GM04504 (cell line): Measurements from ENCODE around the gene NUP54.

Experiments
- DNase-seq: peaks from one replicate; pipeline ENCODE4 v3.0.0-alpha.2; 2012; ENCODE audit warnings: low read depth

Gene NUP54

GRCh38 chr4:76147454-76148141 is 599 bp downstream of the NUP54 start:
- peak; percentile 27 for DNase-seq

DNA sequence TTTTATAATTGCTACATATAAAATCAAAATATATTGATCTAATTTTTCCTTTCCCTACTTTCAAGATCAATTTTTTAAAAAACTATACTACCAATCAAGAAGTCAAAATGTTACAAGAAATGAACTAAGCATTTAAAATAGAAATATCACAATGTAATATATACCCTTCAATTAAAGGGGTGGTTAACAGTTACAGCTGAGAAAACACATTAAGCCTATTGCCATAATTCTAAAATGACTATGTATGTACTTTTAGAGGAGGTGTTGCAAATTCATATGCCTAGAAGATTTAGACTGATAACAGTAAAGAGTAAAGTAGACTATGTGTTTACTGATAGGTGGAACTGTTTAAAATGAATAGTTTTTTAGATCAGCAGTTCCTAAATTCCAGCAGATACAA is 3.7 kb downstream of the NUP54 start:
- DNase-seq = no peak

DNA sequence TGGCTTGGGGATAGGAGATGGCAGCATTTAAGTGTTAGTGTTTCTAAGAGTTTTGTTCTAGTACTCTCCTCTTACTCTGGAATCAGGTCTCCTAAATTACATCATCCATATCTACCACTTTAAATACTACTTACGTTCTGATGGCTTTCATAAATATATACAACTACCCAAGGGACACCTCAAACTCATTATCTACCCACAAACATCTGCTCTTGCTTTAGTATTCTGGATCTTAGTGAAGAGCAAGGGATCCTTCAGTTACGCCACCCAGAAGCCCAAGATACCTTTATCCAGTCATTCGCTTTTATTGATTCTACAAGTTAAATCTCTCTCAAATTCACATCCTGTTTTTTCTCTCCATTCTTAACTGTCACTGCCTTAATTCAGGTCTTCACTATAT is 7.0 kb downstream of the NUP54 start:
- DNase-seq = no peak

DNA sequence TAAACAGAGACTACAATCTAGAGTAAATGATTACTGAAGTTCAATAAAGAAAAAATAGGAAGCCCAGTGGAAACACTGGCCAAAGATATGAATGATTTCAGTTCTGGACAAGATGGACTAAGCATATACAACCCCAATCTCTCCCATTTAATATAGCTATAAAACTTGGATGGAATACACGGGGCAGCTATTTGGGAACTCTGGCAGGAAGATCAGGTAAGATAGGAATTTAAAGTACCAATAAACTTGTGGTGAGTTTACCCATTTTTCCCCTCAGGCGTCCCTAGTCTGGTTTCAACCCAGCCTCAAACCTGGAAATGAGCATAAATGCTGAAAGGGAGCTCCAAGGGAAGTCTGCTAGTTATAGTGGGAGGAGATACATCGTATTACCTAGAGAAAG is 20.4 kb downstream of the NUP54 start:
- no peak for DNase-seq

GRCh38 chr4:76125816-76126215 is 22.4 kb downstream of the NUP54 start:
- no peak for DNase-seq

- no peak for DNase-seq
Measured at GRCh38 chr4:76120199-76120598, 28.0 kb downstream of the NUP54 start.

GRCh38 chr4:76117536-76117935 is 30.7 kb downstream of the NUP54 start:
- no peak for DNase-seq

- DNase-seq = no peak
Measured at GRCh38 chr4:76116821-76117220, 31.4 kb downstream of the NUP54 start.

DNA sequence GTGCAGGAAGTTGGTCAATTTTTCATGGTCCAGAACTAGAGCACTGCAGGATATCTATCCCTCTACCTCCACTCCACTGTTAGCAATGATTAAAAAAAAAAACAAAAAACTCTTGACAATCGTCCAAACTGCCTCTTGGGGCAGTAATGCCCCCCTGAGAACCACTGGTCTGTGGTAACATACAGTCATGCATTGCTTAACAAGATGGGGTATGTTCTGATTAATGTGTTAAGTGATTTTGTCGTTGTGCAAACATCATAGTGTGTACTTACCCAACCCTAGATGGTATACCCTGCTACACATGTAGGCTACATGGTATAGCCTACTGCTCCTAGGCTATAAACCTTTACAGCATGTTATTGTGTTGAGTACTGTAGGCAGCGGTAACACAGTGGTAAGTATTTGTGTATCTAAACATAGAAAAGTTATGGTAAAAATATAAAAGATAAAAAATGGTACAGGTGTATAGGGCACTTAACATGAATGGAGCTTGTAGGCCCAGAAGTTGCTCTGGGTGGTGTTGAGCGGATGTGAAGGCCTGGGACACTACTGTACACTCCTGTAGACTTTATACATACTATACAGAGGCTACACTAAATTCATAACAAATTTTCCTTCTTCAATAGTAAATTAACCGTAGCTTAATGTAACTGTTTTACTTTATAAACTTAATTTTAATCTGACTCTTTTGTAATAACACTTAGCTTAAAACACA is 39.6 kb downstream of the NUP54 start:
- DNase-seq = no peak

DNA sequence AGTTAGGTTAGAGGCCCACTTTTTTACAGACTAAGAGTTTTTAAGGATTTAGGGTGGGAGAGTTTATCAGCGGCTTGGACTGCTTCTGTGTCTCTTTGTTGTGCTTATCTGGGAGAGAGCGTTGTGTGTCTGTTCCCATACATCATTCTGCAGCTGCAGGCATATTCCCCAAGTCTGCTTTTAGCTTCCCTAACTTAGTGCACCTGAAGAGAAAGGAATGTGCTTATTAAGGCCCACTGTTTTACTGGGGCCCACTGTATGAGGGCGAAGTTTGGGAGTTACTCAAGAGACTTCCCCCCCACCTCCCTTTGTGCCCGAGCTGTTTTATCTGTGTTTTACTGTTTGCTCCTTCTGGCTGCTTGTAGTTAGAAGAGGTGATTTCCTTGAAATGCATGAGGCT is 41.8 kb downstream of the NUP54 start:
- DNase-seq = no peak

- no peak for DNase-seq
Measured at GRCh38 chr4:76105652-76106051, 42.5 kb downstream of the NUP54 start.

GRCh38 chr4:76096076-76096475 is 52.1 kb downstream of the NUP54 start:
- no peak for DNase-seq

GRCh38 chr4:76095568-76095967 is 52.6 kb downstream of the NUP54 start:
- DNase-seq = no peak

GRCh38 chr4:76091052-76091451 is 57.1 kb downstream of the NUP54 start:
- DNase-seq = no peak

- peak; percentile 69 for DNase-seq
Measured at GRCh38 chr4:76090241-76090691, 57.9 kb downstream of the NUP54 start.

DNA sequence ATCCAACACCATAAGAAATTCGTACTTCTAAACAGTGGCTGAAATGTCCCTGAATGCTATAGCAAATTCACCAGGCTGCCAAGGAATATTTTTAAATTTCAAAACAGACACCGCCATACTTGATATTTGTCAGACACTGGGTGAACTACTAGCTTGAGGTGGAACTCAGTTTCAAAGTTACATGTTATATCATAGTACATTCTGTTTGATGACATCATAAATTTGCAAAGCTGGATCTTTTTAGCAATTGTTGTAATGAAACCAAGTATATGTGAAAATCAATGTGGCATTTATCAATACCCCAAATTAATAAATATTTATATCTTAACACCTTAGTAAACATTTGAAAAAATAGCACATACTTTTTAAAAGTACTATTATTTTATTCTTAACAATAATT is 59.5 kb downstream of the NUP54 start:
- no peak for DNase-seq

DNA sequence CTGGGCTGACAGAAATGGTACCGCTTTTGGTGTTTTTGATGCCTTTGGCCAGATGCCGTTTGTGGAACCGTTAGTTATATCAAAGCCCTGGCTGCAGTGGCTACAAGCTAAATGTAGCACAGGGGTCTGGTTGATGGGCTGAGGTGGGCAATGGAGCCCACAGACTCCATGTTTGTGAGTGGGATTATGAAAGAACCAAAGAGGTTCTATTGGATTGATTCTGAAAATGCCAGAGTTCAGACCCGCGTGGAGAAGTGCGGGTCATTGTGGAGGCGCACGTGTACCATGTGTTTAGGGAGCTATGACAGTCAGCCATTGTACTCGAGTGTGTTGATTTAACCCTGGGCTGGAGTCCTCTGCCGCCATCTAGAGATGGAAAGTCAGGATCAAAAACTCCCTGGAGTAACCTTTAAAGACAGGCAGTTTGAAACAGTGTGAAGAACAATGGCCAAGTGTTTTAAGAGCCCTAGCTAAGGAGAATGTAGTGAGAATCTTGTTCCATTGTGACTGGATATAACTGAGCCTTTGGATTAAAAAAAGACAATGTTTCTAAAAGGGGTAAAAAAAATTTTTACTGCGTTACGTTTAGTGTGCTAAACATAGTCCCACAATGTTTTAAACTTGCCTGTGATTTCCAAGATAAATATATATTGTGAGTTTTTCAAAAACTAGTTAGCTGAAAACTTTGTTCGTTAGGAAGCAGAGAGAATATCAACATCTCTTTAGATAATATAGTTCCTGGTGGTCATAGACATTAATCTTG is 61.0 kb downstream of the NUP54 start:
- peak; percentile 24 for DNase-seq

- no peak for DNase-seq
Measured at GRCh38 chr4:76084542-76084941, 63.7 kb downstream of the NUP54 start.

GRCh38 chr4:76083386-76083988 is 64.7 kb downstream of the NUP54 start:
- DNase-seq = no peak

DNA sequence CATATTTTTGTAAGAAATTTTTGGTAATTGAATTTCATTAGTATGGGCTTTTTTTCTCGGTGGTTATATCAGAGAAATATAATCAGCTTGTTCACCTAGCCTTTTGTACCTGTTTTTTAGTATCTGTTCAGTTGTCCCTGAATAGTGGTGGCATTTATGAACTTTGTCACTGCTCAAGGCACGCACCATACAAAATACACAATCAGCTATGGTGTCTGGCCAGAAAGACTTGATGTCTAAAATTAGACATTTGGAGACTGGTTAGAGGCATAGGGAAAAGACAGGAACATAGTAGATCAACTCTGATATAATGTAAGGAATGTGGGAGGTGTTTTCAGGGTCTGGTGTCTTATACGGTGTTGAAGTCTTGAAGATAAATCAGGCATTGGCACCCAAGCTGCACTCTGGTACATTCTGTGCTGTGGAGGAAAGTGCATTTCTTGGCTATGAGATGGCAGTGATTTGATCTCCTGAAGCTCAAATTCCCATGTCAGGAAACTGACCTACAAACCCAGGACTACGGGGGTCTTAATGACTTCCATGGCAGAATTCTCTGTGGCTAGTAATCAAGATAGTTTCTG is 70.1 kb downstream of the NUP54 start:
- DNase-seq = no peak

DNA sequence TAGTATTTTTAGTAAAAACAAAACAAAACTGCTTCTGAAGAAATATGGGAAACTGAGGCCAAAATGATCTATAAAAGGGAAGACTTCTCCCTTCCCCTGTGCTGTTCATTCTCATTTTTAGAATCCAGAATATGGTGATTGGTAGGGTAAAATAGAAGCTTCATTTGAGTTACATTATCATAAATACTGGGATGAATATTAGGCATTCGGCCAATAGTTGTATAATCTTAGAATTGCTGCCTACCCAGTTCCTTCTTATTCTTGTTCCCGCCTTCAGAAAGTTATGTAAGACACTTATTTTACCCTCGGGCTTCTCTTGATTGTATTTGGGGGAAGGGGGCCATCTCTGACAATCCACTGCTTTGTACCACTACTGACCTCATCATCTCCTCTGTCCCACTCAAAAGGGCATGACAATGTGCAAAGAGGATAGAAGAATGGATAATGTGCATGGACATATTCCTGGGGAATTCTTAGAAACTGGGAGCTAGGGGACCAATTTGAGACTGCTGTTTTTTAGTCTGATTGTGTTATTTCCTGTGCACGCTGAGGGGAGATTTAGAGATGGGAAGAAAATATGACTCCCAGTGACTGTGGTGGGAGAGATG is 73.1 kb downstream of the NUP54 start:
- no peak for DNase-seq

- DNase-seq = no peak
Measured at GRCh38 chr4:76074468-76074867, 73.7 kb downstream of the NUP54 start, which contains the start of gene ART3. Gene ART3, plus strand, starts transcription at chr4:76074709. Its CDS starts 1,181 bp downstream, at chr4:76075890.
